ENCODE results near the gene POT1. TPM values are rescaled to one million over a fixed set of nuclear protein-coding genes. Genes with fewer than 3 reads are reported as not detected.
A peak's percentile ranks its signal among the peaks of the same experiment; 100 is the strongest.

POT1 gene
- total and polyA plus RNA-seq, 2 of the 13 experiments (the other 11 are each of a cell fraction or from before 2014, with no cell fraction given), result 21.7 to 23.4 TPM

DNA sequence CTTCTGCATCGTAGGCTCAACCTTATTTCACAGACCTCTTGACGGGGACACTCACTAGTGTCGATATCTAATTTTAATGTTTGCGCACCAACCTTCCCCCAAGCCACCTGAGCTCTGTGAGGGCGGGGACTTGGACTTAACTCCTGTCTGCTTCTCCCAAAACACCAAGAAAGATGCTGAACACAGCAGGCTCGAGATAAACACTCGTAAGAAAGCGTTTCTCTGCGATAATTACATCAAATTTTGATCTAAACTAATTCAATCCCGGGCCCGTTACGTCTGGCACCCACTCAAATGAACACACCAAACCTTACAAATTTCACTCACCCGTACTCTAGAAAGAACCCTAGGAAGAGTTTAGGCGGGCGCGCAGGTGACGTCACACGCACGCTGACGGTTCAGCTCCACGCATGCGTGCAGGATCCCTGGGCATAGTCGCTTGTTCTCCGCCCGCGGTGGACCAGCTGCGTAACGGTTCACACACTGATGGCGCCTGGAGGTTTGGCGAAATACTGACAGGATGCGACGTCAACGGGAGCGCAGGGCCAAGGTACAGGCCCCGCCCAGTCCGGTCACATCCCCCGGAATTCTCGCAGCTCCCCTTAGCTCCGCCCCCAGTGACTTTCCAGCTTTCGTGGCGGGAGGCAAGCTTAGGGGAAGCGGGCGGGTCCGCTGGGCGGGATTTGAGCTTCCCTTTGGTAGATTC, at the start of gene POT1 (continued):
- TF ChIP-seq, protein P1, sequence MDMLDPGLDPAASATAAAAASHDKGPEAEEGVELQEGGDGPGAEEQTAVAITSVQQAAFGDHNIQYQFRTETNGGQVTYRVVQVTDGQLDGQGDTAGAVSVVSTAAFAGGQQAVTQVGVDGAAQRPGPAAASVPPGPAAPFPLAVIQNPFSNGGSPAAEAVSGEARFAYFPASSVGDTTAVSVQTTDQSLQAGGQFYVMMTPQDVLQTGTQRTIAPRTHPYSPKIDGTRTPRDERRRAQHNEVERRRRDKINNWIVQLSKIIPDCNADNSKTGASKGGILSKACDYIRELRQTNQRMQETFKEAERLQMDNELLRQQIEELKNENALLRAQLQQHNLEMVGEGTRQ (IDR thresholded peaks at IDR 0.05; ENCODE audit: low read depth, low read length), result no peak
- TF ChIP-seq, protein P1 (CRISPR knock-in tag; IDR thresholded peaks at IDR 0.05; ENCODE audit: borderline replicate concordance), result no peak; the same call in 1 of the 2 replicates
- no peak for TF ChIP-seq ZNF207 (IDR thresholded peaks at IDR 0.05; ENCODE audit: borderline replicate concordance)
- no peak for TF ChIP-seq FOXK2 (IDR thresholded peaks at IDR 0.05)
- TF ChIP-seq RBFOX2 (IDR thresholded peaks at IDR 0.05; ENCODE audit: low read depth, low read length), result peak; percentile 55; the same call in 1 of the 2 replicates
- 0 out of 2 replicates have a peak, but pooled peaks have one; percentile 68 for TF ChIP-seq DR1 (CRISPR knock-in tag; IDR thresholded peaks at IDR 0.05)
- TF ChIP-seq ZNF34 (CRISPR knock-in tag; IDR thresholded peaks at IDR 0.05; ENCODE audit: borderline replicate concordance), result no peak
- TF ChIP-seq RARG (CRISPR knock-in tag; IDR thresholded peaks at IDR 0.05; ENCODE audit: low read depth), result no peak
- TF ChIP-seq, protein P2, sequence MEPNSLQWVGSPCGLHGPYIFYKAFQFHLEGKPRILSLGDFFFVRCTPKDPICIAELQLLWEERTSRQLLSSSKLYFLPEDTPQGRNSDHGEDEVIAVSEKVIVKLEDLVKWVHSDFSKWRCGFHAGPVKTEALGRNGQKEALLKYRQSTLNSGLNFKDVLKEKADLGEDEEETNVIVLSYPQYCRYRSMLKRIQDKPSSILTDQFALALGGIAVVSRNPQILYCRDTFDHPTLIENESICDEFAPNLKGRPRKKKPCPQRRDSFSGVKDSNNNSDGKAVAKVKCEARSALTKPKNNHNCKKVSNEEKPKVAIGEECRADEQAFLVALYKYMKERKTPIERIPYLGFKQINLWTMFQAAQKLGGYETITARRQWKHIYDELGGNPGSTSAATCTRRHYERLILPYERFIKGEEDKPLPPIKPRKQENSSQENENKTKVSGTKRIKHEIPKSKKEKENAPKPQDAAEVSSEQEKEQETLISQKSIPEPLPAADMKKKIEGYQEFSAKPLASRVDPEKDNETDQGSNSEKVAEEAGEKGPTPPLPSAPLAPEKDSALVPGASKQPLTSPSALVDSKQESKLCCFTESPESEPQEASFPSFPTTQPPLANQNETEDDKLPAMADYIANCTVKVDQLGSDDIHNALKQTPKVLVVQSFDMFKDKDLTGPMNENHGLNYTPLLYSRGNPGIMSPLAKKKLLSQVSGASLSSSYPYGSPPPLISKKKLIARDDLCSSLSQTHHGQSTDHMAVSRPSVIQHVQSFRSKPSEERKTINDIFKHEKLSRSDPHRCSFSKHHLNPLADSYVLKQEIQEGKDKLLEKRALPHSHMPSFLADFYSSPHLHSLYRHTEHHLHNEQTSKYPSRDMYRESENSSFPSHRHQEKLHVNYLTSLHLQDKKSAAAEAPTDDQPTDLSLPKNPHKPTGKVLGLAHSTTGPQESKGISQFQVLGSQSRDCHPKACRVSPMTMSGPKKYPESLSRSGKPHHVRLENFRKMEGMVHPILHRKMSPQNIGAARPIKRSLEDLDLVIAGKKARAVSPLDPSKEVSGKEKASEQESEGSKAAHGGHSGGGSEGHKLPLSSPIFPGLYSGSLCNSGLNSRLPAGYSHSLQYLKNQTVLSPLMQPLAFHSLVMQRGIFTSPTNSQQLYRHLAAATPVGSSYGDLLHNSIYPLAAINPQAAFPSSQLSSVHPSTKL (CRISPR knock-in tag; IDR thresholded peaks at IDR 0.05), result peak; percentile 74
- TF ChIP-seq ZKSCAN8 (CRISPR knock-in tag; IDR thresholded peaks at IDR 0.05; ENCODE audit: borderline replicate concordance), result no peak; the same call in 1 of the 2 replicates
- TF ChIP-seq, protein P3, sequence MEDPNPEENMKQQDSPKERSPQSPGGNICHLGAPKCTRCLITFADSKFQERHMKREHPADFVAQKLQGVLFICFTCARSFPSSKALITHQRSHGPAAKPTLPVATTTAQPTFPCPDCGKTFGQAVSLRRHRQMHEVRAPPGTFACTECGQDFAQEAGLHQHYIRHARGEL (CRISPR knock-in tag; IDR thresholded peaks at IDR 0.05), result no peak
- no peak for TF ChIP-seq SATB2 (CRISPR knock-in tag; IDR thresholded peaks at IDR 0.05)
- no peak for TF ChIP-seq IRX3 (CRISPR knock-in tag; IDR thresholded peaks at IDR 0.05; ENCODE audit: borderline replicate concordance, low read depth)
- TF ChIP-seq, protein P4, sequence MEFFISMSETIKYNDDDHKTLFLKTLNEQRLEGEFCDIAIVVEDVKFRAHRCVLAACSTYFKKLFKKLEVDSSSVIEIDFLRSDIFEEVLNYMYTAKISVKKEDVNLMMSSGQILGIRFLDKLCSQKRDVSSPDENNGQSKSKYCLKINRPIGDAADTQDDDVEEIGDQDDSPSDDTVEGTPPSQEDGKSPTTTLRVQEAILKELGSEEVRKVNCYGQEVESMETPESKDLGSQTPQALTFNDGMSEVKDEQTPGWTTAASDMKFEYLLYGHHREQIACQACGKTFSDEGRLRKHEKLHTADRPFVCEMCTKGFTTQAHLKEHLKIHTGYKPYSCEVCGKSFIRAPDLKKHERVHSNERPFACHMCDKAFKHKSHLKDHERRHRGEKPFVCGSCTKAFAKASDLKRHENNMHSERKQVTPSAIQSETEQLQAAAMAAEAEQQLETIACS (CRISPR knock-in tag; IDR thresholded peaks at IDR 0.05), result no peak
- no peak for TF ChIP-seq TAF15 (IDR thresholded peaks at IDR 0.05; ENCODE audit: low read depth, low read length, poor library complexity, severe bottlenecking)
- TF ChIP-seq RFXAP (CRISPR knock-in tag; IDR thresholded peaks at IDR 0.05; ENCODE audit: borderline replicate concordance), result peak; percentile 53; the same call in 1 of the 2 replicates
- TF ChIP-seq SP1 (IDR thresholded peaks at IDR 0.05), result no peak
- TF ChIP-seq SP1 (CRISPR knock-in tag; IDR thresholded peaks at IDR 0.05), result peak; percentile 85
- TF ChIP-seq CHCHD3 (CRISPR knock-in tag; IDR thresholded peaks at IDR 0.05), result no peak
- TF ChIP-seq KDM4B (CRISPR knock-in tag; IDR thresholded peaks at IDR 0.05), result no peak
- no peak for TF ChIP-seq ZNF441 (CRISPR knock-in tag; IDR thresholded peaks at IDR 0.05; ENCODE audit: borderline replicate concordance)
- TF ChIP-seq, protein P5, sequence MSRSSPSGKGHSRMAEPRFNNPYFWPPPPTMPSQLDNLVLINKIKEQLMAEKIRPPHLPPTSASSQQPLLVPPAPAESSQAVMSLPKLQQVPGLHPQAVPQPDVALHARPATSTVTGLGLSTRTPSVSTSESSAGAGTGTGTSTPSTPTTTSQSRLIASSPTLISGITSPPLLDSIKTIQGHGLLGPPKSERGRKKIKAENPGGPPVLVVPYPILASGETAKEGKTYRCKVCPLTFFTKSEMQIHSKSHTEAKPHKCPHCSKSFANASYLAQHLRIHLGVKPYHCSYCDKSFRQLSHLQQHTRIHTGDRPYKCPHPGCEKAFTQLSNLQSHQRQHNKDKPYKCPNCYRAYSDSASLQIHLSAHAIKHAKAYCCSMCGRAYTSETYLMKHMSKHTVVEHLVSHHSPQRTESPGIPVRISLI (CRISPR knock-in tag; IDR thresholded peaks at IDR 0.05; ENCODE audit: borderline replicate concordance), result no peak

Data from HepG2 (cell line).